CD4-positive, alpha-beta T cell (primary cell): Measurements from ENCODE around the gene SNX15. TPM values are rescaled to one million over a fixed set of nuclear protein-coding genes. Genes with fewer than 3 reads are reported as not detected.
"Not testable (repeated sequence)": the region's sequence is repeated elsewhere in the genome, so short reads cannot be mapped to it uniquely, and the experiment has no call there.

Experiments
- ATAC-seq: fragments of 200-7000 bp; cut with Tn5 transposase; one replicate; pipeline ENCODE4 v1.10.0; 2022; ENCODE audit warnings: mild to moderate bottlenecking; ENCODE audit not compliant: poor library complexity
- CTCF ChIA-PET: fragments of 350-600 bp; sonication (Branson Sonifier 250); formaldehyde crosslinking; loops from one replicate; lab custom pipeline; 2021; ENCODE audit warnings: antibody characterized with exemption, inconsistent platforms; lab: Charles Lee
- POLR2A ChIA-PET: fragments of 350-600 bp; sonication (Branson Sonifier 250); formaldehyde crosslinking; loops from one replicate; lab custom pipeline; 2021; ENCODE audit warnings: antibody characterized with exemption, inconsistent platforms; lab: Charles Lee
- DNase-seq, 14 experiments: peaks; one replicate each; pipeline ENCODE4 v3.0.0-alpha.2; 2013 to 2020; ENCODE audit warnings: mixed read lengths in 2 of 14
- H3K27ac ChIP-seq, 2 donors: one replicate each; pipeline versions ENCODE4 v1.5.1 to v1.7.0; 2013; ENCODE audit warnings: low read length in 2 of 2, low read depth in 1 of 2, mild to moderate bottlenecking in 1 of 2
- H3K27me3 ChIP-seq, 2 experiments: 1 replicate in 1 of 2; 2 replicates in 1 of 2; pipeline versions ENCODE4 v1.6.1 to v1.7.0; 2013; ENCODE audit warnings: low read length in 2 of 2, control low read depth in 1 of 2, mild to moderate bottlenecking in 1 of 2, moderate library complexity in 1 of 2; ENCODE audit not compliant: insufficient read depth in 2 of 2, control insufficient read depth in 1 of 2
- H3K36me3 ChIP-seq: one replicate; pipeline ENCODE4 v1.6.1; 2013; ENCODE audit warnings: low read length, control low read depth; ENCODE audit not compliant: insufficient read depth
- H3K4me1 ChIP-seq: one replicate; pipeline ENCODE4 v1.6.1; 2013; ENCODE audit warnings: low read length, control low read depth; ENCODE audit not compliant: insufficient read depth
- H3K4me3 ChIP-seq: one replicate; pipeline ENCODE4 v1.5.1; 2013; ENCODE audit warnings: mild to moderate bottlenecking, low read length, moderate library complexity
- H3K9me3 ChIP-seq, 2 experiments: 1 replicate in 1 of 2; 2 replicates in 1 of 2; pipeline versions ENCODE4 v1.6.1 to v1.7.0; 2013; ENCODE audit warnings: low read length in 2 of 2, mild to moderate bottlenecking in 2 of 2, control low read depth in 1 of 2, moderate library complexity in 1 of 2; ENCODE audit not compliant: control insufficient read depth in 1 of 2, insufficient read depth in 1 of 2
- H3K27ac Mint-ChIP-seq: one replicate; pipeline ENCODE4 v1.8.0; 2020; ENCODE audit warnings: mixed read lengths
- H3K27me3 Mint-ChIP-seq: one replicate; pipeline ENCODE4 v1.8.0; 2021; ENCODE audit warnings: mixed read lengths
- H3K36me3 Mint-ChIP-seq: one replicate; pipeline ENCODE4 v1.8.0; 2021; ENCODE audit warnings: low read depth, mixed read lengths
- H3K4me1 Mint-ChIP-seq: one replicate; pipeline ENCODE4 v1.8.0; 2021; ENCODE audit warnings: low read depth, mixed read lengths
- H3K4me3 Mint-ChIP-seq: one replicate; pipeline ENCODE4 v1.8.0; 2020; ENCODE audit warnings: mild to moderate bottlenecking, mixed read lengths
- H3K9me3 Mint-ChIP-seq: one replicate; pipeline ENCODE4 v1.8.0; 2020; ENCODE audit warnings: mixed read lengths
- intact Hi-C, 2 experiments: fragments of 100-400 bp; cut with DNase I in 1 of 2; cut with micrococcal nuclease in 1 of 2; formaldehyde crosslinking; loops; one replicate each; pipeline versions ENCODE4 v1.15.1 to v1.9.0; 2023 to 2025; cut with DNase I, micrococcal nuclease
- total RNA-seq, 174 experiments: library from RNA in 2 of 174; stranded (reverse) in 2 of 174; gene quantifications; one replicate each; pipeline ENCODE4 v1.2.3 and lab custom pipeline; 2021 to 2026
- TF ChIP-seq, protein P1 (sequence below): fragments of 200-600 bp; IDR thresholded peaks from one replicate; pipeline ENCODE4 v1.8.0; 2022; ENCODE audit warnings: antibody characterized with exemption, mild to moderate bottlenecking

SNX15 gene
- total RNA-seq, 2 experiments from 2014 or later, result 13.9 to 14.7 TPM

DNA sequence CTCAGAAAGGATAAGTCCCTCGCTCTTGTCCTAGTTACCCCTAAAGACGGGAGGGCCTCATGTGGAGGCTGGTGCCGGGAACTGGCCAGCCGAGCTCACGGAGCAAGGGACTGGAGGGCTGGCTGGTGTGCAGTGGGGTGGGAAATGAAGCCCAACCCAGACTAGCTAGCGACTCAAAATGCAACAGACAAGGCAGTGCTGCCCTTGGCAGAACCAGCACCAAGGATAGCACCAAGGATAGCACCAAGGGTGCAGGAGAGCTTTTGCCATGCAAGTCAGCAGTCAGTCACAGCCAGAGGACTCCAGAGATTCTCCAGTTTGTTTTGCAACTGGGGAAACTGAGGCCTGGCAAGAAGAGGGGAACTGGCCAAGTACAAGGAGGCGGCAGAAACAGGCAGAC is 24.0 kb upstream of the SNX15 start:
- no peaks in the 10 kb centered on the region for H3K9me3 ChIP-seq
- intact Hi-C loops, result loop anchor here in 1 of 2 experiments (5.0 kb wide), 1 partner anchor 66 kb away; the partner anchor contains the start of gene GPHA2
- Mint-ChIP-seq H3K36me3 (no peaks in the 10 kb centered on the region), H3K4me1 (no peaks in the 10 kb centered on the region), H3K9me3 (no peaks in the 10 kb centered on the region), H3K4me3 (no peak overlapping the region), H3K27ac (no peak overlapping the region), H3K27me3 (no peaks in the 10 kb centered on the region)
- peaks cover 10% of the 10 kb centered on the region for H3K4me1 ChIP-seq
- TF ChIP-seq, protein P1, sequence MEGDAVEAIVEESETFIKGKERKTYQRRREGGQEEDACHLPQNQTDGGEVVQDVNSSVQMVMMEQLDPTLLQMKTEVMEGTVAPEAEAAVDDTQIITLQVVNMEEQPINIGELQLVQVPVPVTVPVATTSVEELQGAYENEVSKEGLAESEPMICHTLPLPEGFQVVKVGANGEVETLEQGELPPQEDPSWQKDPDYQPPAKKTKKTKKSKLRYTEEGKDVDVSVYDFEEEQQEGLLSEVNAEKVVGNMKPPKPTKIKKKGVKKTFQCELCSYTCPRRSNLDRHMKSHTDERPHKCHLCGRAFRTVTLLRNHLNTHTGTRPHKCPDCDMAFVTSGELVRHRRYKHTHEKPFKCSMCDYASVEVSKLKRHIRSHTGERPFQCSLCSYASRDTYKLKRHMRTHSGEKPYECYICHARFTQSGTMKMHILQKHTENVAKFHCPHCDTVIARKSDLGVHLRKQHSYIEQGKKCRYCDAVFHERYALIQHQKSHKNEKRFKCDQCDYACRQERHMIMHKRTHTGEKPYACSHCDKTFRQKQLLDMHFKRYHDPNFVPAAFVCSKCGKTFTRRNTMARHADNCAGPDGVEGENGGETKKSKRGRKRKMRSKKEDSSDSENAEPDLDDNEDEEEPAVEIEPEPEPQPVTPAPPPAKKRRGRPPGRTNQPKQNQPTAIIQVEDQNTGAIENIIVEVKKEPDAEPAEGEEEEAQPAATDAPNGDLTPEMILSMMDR, result no peak
- no peak overlapping the region for H3K4me3 ChIP-seq
- POLR2A ChIA-PET, result no interaction called here
- no peak overlapping the region for H3K27ac ChIP-seq
- CTCF ChIA-PET, result no interaction called here
- ATAC-seq (no peak), DNase-seq (no peak)
- H3K27me3 ChIP-seq, result peaks cover 0 to 2% of the 10 kb centered on the region in 2 experiments
- no peaks in the 10 kb centered on the region for H3K36me3 ChIP-seq

- DNase-seq, H3K4me3 Mint-ChIP-seq, POLR2A ChIA-PET, ATAC-seq, H3K9me3 Mint-ChIP-seq, H3K9me3 ChIP-seq, H3K27ac Mint-ChIP-seq, H3K27me3 Mint-ChIP-seq, H3K36me3 Mint-ChIP-seq, H3K4me3 ChIP-seq, H3K27me3 ChIP-seq, H3K27ac ChIP-seq, H3K4me1 ChIP-seq, H3K36me3 ChIP-seq, H3K4me1 Mint-ChIP-seq, CTCF ChIA-PET: not testable (repeated sequence)
- intact Hi-C loops, result loop anchor here in 1 of 2 experiments (5.0 kb wide), 1 partner anchor 67 kb away; the partner anchor contains the start of gene GPHA2
These were observed 23.3 kb upstream of the SNX15 start for GRCh38 chr11:65003968-65004367.

DNA sequence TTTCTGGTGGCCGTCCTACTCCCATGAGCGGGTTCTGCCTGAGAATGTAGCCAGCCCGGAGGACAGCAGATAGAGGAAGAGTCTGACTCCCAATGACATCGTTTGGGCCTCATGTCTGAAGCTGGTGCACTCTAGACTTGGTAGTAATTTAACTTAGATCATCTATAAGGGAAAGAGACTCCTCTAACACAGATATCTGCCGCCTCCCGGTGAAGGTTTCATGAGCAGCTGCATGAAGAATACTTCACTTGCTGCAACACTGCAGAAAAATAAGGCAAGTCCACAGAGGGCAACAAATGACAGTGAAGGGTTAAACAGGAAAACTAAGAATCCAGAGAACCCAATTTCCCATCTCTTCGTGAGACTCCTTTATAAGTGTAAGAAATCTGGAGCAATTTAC is 19.2 kb upstream of the SNX15 start:
- no peaks in the 10 kb centered on the region for H3K27me3 Mint-ChIP-seq
- intact Hi-C loops, result no loop called here

More for the DNA sequence above, 19.2 kb upstream of the SNX15 start:
- peaks cover 3% of the 10 kb centered on the region for H3K4me1 ChIP-seq
- H3K4me3 ChIP-seq, result no peak overlapping the region
- Mint-ChIP-seq H3K4me3 (no peak overlapping the region), H3K9me3 (no peaks in the 10 kb centered on the region), H3K27ac (no peak overlapping the region), H3K4me1 (peaks cover 2% of the 10 kb centered on the region), H3K36me3 (no peaks in the 10 kb centered on the region)
- no peak overlapping the region for H3K27ac ChIP-seq
- no peaks in the 10 kb centered on the region for H3K9me3 ChIP-seq
- H3K36me3 ChIP-seq, result no peaks in the 10 kb centered on the region
- ATAC-seq, result no peak
- DNase-seq, result no peak
- TF ChIP-seq, protein P1, result no peak
- ChIA-PET POLR2A (no interaction called here), CTCF (no interaction called here)
- peaks cover 0 to 2% of the 10 kb centered on the region in 2 experiments for H3K27me3 ChIP-seq
